HL-60/S4 treated with phorbol 12-myristate 13-acetate at 8.2 ng/mL for 4 days and 3 days (cell line): Measurements from ENCODE around the gene LBP.
"Not testable (repeated sequence)": the region's sequence is repeated elsewhere in the genome, so short reads cannot be mapped to it uniquely, and the experiment has no call there.

Source experiments
- in situ Hi-C: fragments of 300-500 bp; cut with MboI; formaldehyde crosslinking; loops from 2 replicates; pipeline ENCODE4 v1.15.0; 2022; ENCODE audit warnings: low sequenced_read_pairs

LBP gene

GRCh38 chr20:38344107-38344701 lies 2.1 kb upstream of the LBP start:
- in situ Hi-C loops = loop anchor here (25.0 kb wide), 1 partner anchor 782 kb away; no protein-coding TSS in a partner anchor

GRCh38 chr20:38345643-38346042 lies 639 bp upstream of the LBP start:
- in situ Hi-C loops = loop anchor here (25.0 kb wide), 1 partner anchor 783 kb away; no protein-coding TSS in a partner anchor

- in situ Hi-C loops = loop anchor here (25.0 kb wide), 1 partner anchor 784 kb away; no protein-coding TSS in a partner anchor
These were observed 459 bp downstream of the LBP start for GRCh38 chr20:38346741-38347140.

- in situ Hi-C loops = loop anchor here (25.0 kb wide), 1 partner anchor 788 kb away; no protein-coding TSS in a partner anchor
These were observed 3.6 kb downstream of the LBP start for GRCh38 chr20:38349856-38350255.

- in situ Hi-C loops = no loop called here
These were observed 4.8 kb downstream of the LBP start for GRCh38 chr20:38350879-38351775.

- in situ Hi-C loops = no loop called here
These were observed 7.0 kb downstream of the LBP start for GRCh38 chr20:38353316-38353715.

GRCh38 chr20:38354227-38354626 lies 7.9 kb downstream of the LBP start:
- in situ Hi-C loops = no loop called here

- in situ Hi-C loops = no loop called here
These were observed 9.1 kb downstream of the LBP start for GRCh38 chr20:38355161-38356012.

GRCh38 chr20:38357653-38358207 lies 11.4 kb downstream of the LBP start:
- in situ Hi-C loops = no loop called here

- in situ Hi-C loops = no loop called here
These were observed 12.3 kb downstream of the LBP start for GRCh38 chr20:38358556-38358955.

GRCh38 chr20:38363004-38363747 lies 16.9 kb downstream of the LBP start:
- in situ Hi-C loops = no loop called here

- in situ Hi-C loops = no loop called here
These were observed 23.1 kb downstream of the LBP start for GRCh38 chr20:38369389-38369788.

GRCh38 chr20:38372806-38373205 lies 26.5 kb downstream of the LBP start:
- in situ Hi-C loops = no loop called here

GRCh38 chr20:38373231-38373867 lies 27.1 kb downstream of the LBP start:
- in situ Hi-C loops = no loop called here

GRCh38 chr20:38373898-38374297 lies 27.6 kb downstream of the LBP start:
- in situ Hi-C loops = no loop called here

GRCh38 chr20:38377039-38377685 lies 30.9 kb downstream of the LBP start:
- in situ Hi-C loops = no loop called here

GRCh38 chr20:38377838-38378237 lies 31.6 kb downstream of the LBP start:
- in situ Hi-C loops = not testable (repeated sequence)

GRCh38 chr20:38383147-38383546 lies 36.9 kb downstream of the LBP start:
- in situ Hi-C loops = no loop called here

GRCh38 chr20:38386004-38386403 lies 39.7 kb downstream of the LBP start:
- in situ Hi-C loops = no loop called here
